ENCODE measurements around the gene EHMT2. TPM values are rescaled to one million over a fixed set of nuclear protein-coding genes. Genes with fewer than 3 reads are reported as not detected.

The EHMT2 gene
- total and polyA plus RNA-seq, 2 of the 13 experiments (the other 11 are each of a cell fraction or from before 2014, with no cell fraction given) = 55.2 to 69.2 TPM

DNA sequence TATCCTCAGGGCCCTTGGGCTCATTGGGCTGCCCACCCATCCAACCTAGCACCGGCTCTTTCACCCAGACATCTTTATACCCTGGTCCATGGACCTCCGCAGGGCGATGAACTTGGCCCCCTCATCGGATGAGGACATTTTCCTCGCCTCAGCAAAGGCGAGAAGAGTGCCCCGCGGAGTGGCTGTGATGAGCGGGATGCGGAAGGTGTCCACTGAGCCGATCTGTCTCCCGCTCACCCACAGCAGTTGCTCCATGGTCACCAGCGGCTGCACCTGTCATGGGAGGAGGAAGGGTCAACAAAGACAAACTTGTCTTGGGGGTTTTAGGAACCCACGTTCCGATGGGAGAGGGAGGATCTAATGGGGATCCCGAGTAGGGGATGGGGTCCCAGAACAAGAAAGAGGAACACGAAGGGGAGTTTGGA lies 35.6 kb downstream of the EHMT2 start (continued):
- TF ChIP-seq, protein P1, sequence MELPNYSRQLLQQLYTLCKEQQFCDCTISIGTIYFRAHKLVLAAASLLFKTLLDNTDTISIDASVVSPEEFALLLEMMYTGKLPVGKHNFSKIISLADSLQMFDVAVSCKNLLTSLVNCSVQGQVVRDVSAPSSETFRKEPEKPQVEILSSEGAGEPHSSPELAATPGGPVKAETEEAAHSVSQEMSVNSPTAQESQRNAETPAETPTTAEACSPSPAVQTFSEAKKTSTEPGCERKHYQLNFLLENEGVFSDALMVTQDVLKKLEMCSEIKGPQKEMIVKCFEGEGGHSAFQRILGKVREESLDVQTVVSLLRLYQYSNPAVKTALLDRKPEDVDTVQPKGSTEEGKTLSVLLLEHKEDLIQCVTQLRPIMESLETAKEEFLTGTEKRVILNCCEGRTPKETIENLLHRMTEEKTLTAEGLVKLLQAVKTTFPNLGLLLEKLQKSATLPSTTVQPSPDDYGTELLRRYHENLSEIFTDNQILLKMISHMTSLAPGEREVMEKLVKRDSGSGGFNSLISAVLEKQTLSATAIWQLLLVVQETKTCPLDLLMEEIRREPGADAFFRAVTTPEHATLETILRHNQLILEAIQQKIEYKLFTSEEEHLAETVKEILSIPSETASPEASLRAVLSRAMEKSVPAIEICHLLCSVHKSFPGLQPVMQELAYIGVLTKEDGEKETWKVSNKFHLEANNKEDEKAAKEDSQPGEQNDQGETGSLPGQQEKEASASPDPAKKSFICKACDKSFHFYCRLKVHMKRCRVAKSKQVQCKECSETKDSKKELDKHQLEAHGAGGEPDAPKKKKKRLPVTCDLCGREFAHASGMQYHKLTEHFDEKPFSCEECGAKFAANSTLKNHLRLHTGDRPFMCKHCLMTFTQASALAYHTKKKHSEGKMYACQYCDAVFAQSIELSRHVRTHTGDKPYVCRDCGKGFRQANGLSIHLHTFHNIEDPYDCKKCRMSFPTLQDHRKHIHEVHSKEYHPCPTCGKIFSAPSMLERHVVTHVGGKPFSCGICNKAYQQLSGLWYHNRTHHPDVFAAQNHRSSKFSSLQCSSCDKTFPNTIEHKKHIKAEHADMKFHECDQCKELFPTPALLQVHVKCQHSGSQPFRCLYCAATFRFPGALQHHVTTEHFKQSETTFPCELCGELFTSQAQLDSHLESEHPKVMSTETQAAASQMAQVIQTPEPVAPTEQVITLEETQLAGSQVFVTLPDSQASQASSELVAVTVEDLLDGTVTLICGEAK (IDR thresholded peaks at IDR 0.05) = no peak
- TF ChIP-seq, protein P1 (CRISPR knock-in tag; IDR thresholded peaks at IDR 0.05) = peak; percentile 4; the same call in 1 of the 2 replicates
- TF ChIP-seq ZBTB38 (CRISPR knock-in tag; IDR thresholded peaks at IDR 0.05) = peak; percentile 65
- TF ChIP-seq, protein P2, sequence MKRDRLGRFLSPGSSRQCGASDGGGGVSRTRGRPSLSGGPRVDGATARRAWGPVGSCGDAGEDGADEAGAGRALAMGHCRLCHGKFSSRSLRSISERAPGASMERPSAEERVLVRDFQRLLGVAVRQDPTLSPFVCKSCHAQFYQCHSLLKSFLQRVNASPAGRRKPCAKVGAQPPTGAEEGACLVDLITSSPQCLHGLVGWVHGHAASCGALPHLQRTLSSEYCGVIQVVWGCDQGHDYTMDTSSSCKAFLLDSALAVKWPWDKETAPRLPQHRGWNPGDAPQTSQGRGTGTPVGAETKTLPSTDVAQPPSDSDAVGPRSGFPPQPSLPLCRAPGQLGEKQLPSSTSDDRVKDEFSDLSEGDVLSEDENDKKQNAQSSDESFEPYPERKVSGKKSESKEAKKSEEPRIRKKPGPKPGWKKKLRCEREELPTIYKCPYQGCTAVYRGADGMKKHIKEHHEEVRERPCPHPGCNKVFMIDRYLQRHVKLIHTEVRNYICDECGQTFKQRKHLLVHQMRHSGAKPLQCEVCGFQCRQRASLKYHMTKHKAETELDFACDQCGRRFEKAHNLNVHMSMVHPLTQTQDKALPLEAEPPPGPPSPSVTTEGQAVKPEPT (CRISPR knock-in tag; IDR thresholded peaks at IDR 0.05; ENCODE audit: low read depth) = peak; percentile 10; the same call in 1 of the 2 replicates
- 0 out of 2 replicates have a peak, but pooled peaks have one; percentile 33 for TF ChIP-seq ZMYM2 (CRISPR knock-in tag; IDR thresholded peaks at IDR 0.05)
- no peak for TF ChIP-seq CREB1 (IDR thresholded peaks at IDR 0.05)
- TF ChIP-seq CREB1 (CRISPR knock-in tag; IDR thresholded peaks at IDR 0.05) = 0 out of 2 replicates have a peak, but pooled peaks have one; percentile 24
- TF ChIP-seq KDM5B (CRISPR knock-in tag; IDR thresholded peaks at IDR 0.05; ENCODE audit: borderline replicate concordance) = no peak
- TF ChIP-seq ZNF615 (CRISPR knock-in tag; IDR thresholded peaks at IDR 0.05; ENCODE audit: borderline replicate concordance) = 0 out of 2 replicates have a peak, but pooled peaks have one; percentile 20
- TF ChIP-seq ZC3H13 (CRISPR knock-in tag; IDR thresholded peaks at IDR 0.05) = 0 out of 2 replicates have a peak, but pooled peaks have one; percentile 7
- peak; percentile 12; the same call in 1 of the 2 replicates for TF ChIP-seq SMAD1 (CRISPR knock-in tag; IDR thresholded peaks at IDR 0.05; ENCODE audit: borderline replicate concordance, low read depth)
- TF ChIP-seq, protein P3, sequence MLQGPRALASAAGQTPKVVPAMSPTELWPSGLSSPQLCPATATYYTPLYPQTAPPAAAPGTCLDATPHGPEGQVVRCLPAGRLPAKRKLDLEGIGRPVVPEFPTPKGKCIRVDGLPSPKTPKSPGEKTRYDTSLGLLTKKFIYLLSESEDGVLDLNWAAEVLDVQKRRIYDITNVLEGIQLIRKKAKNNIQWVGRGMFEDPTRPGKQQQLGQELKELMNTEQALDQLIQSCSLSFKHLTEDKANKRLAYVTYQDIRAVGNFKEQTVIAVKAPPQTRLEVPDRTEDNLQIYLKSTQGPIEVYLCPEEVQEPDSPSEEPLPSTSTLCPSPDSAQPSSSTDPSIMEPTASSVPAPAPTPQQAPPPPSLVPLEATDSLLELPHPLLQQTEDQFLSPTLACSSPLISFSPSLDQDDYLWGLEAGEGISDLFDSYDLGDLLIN (CRISPR knock-in tag; IDR thresholded peaks at IDR 0.05; ENCODE audit: borderline replicate concordance) = no peak
- no peak for TF ChIP-seq ZFP62 (CRISPR knock-in tag; IDR thresholded peaks at IDR 0.05)
- peak; percentile 41; the same call in 1 of the 2 replicates for TF ChIP-seq NFIB (CRISPR knock-in tag; IDR thresholded peaks at IDR 0.05; ENCODE audit: borderline replicate concordance)
- TF ChIP-seq ARHGAP35 (CRISPR knock-in tag; IDR thresholded peaks at IDR 0.05; ENCODE audit: borderline replicate concordance) = no peak
- TF ChIP-seq, protein P4, sequence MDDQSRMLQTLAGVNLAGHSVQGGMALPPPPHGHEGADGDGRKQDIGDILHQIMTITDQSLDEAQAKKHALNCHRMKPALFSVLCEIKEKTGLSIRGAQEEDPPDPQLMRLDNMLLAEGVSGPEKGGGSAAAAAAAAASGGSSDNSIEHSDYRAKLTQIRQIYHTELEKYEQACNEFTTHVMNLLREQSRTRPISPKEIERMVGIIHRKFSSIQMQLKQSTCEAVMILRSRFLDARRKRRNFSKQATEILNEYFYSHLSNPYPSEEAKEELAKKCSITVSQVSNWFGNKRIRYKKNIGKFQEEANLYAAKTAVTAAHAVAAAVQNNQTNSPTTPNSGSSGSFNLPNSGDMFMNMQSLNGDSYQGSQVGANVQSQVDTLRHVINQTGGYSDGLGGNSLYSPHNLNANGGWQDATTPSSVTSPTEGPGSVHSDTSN (CRISPR knock-in tag; IDR thresholded peaks at IDR 0.05; ENCODE audit: borderline replicate concordance) = no peak

Measured in HepG2 (cell line).